ENCODE data around the gene RAET1G.

- no peak for TF ChIP-seq CTCF (IDR thresholded peaks at IDR 0.05)
- TF ChIP-seq POLR2A (IDR thresholded peaks at IDR 0.05): no peak
- no peak for TF ChIP-seq POLR2AphosphoS5 (IDR thresholded peaks at IDR 0.05)
These were observed 16.4 kb upstream of the RAET1G start for GRCh38 chr6:149939356-149939648.
